Skeletal muscle satellite cell (primary cell): ENCODE data around the gene CHAMP1. TPM values are rescaled to one million over a fixed set of nuclear protein-coding genes. Genes with fewer than 3 reads are reported as not detected.
A peak's percentile ranks its signal among the peaks of the same experiment; 100 is the strongest.

Source experiments
- H3K27me3 ChIP-seq: 2 replicates; pipeline ENCODE4 v1.7.0; 2013; ENCODE audit warnings: low read length; ENCODE audit not compliant: control insufficient read depth, insufficient read depth
- H3K36me3 ChIP-seq: 2 replicates; pipeline ENCODE4 v1.7.0; 2013; ENCODE audit warnings: mild to moderate bottlenecking, control low read depth, low read length; ENCODE audit not compliant: insufficient read depth
- H3K4me1 ChIP-seq: 2 replicates; pipeline ENCODE4 v1.7.0; 2013; ENCODE audit warnings: low read length; ENCODE audit not compliant: control insufficient read depth, insufficient read depth
- H3K4me2 ChIP-seq: 2 replicates; pipeline ENCODE4 v1.7.0; 2013; ENCODE audit warnings: mild to moderate bottlenecking, low read length
- H3K4me3 ChIP-seq: 2 replicates; pipeline ENCODE4 v1.7.0; 2013; ENCODE audit warnings: low read length
- H3K9ac ChIP-seq: 2 replicates; pipeline ENCODE4 v1.7.0; 2013; ENCODE audit warnings: mild to moderate bottlenecking, low read depth, low read length, moderate library complexity
- H3K9me3 ChIP-seq: replicated peaks from 2 replicates; pipeline ENCODE4 v1.7.0; 2013; ENCODE audit warnings: mild to moderate bottlenecking, control low read depth, low read length
- total RNA-seq: library from RNA; depleted of rRNA; stranded (reverse); fragments of >200 nt; gene quantifications from 2 replicates; pipeline ENCODE4 v1.2.3, GENCODE V29; 2012; rRNA removed

CHAMP1 gene
- total RNA-seq: 14.4 and 19.0 TPM in 2 replicates

- Histone ChIP-seq H3K36me3 (no peaks in the 10 kb centered on the region), H3K9me3 (no peaks in the 10 kb centered on the region), H3K4me2 (peak within 1 kb of the TSS; percentile 83), H3K4me1 (peaks cover 57% of the 10 kb centered on the region), H3K4me3 (peak within 1 kb of the TSS; percentile 94), H3K27me3 (no peaks in the 10 kb centered on the region), H3K9ac (peak within 1 kb of the TSS; percentile 95)
Measured at GRCh38 chr13:114314074-114314912, at the start of gene CHAMP1. CHAMP1 (plus strand) TSS chr13:114314503; CDS start chr13:114323843, 9,340 bp downstream.

GRCh38 chr13:114264886-114265611 is 49.3 kb upstream of the CHAMP1 start:
- Histone ChIP-seq H3K9ac (peak overlapping the region; percentile 54), H3K4me2 (peak overlapping the region; percentile 63), H3K9me3 (no peaks in the 10 kb centered on the region), H3K27me3 (no peaks in the 10 kb centered on the region), H3K36me3 (peaks cover 75% of the 10 kb centered on the region), H3K4me3 (peak overlapping the region; percentile 1), H3K4me1 (peaks cover 47% of the 10 kb centered on the region)

GRCh38 chr13:114266241-114266640 is 48.1 kb upstream of the CHAMP1 start:
- Histone ChIP-seq H3K4me1 (peaks cover 47% of the 10 kb centered on the region), H3K4me2 (peak overlapping the region; percentile 63), H3K27me3 (no peaks in the 10 kb centered on the region), H3K36me3 (peaks cover 70% of the 10 kb centered on the region), H3K4me3 (no peak overlapping the region), H3K9me3 (no peaks in the 10 kb centered on the region), H3K9ac (peak overlapping the region; percentile 54)

- H3K4me3 ChIP-seq: no peak overlapping the region
- peaks cover 61% of the 10 kb centered on the region for H3K36me3 ChIP-seq
Measured at GRCh38 chr13:114268344-114269280, 45.7 kb upstream of the CHAMP1 start.

GRCh38 chr13:114269281-114269770 is 45.0 kb upstream of the CHAMP1 start:
- Histone ChIP-seq H3K36me3 (peaks cover 60% of the 10 kb centered on the region), H3K4me2 (no peak overlapping the region), H3K9me3 (no peaks in the 10 kb centered on the region), H3K4me3 (no peak overlapping the region), H3K9ac (no peak overlapping the region), H3K27me3 (no peaks in the 10 kb centered on the region), H3K4me1 (peaks cover 26% of the 10 kb centered on the region)

More at GRCh38 chr13:114268344-114269280, 45.7 kb upstream of the CHAMP1 start:
- no peak overlapping the region for H3K4me2 ChIP-seq
- H3K4me1 ChIP-seq: peaks cover 34% of the 10 kb centered on the region
- H3K9ac ChIP-seq: no peak overlapping the region
- no peaks in the 10 kb centered on the region for H3K9me3 ChIP-seq
- H3K27me3 ChIP-seq: no peaks in the 10 kb centered on the region

- H3K9ac ChIP-seq: no peak overlapping the region
- peaks cover 70% of the 10 kb centered on the region for H3K36me3 ChIP-seq
- H3K4me2 ChIP-seq: no peak overlapping the region
- peaks cover 7% of the 10 kb centered on the region for H3K4me1 ChIP-seq
- H3K9me3 ChIP-seq: no peaks in the 10 kb centered on the region
- no peaks in the 10 kb centered on the region for H3K27me3 ChIP-seq
- H3K4me3 ChIP-seq: no peak overlapping the region
Measured at GRCh38 chr13:114272977-114273376, 41.3 kb upstream of the CHAMP1 start.

- Histone ChIP-seq H3K9ac (no peak overlapping the region), H3K4me1 (peaks cover 7% of the 10 kb centered on the region), H3K9me3 (no peaks in the 10 kb centered on the region), H3K27me3 (no peaks in the 10 kb centered on the region), H3K36me3 (peaks cover 55% of the 10 kb centered on the region), H3K4me2 (no peak overlapping the region), H3K4me3 (no peak overlapping the region)
Measured at GRCh38 chr13:114275304-114275703, 39.0 kb upstream of the CHAMP1 start.

- H3K9ac ChIP-seq: no peak overlapping the region
- no peak overlapping the region for H3K4me3 ChIP-seq
- no peaks in the 10 kb centered on the region for H3K27me3 ChIP-seq
- no peak overlapping the region for H3K4me2 ChIP-seq
- H3K36me3 ChIP-seq: peaks cover 35% of the 10 kb centered on the region
- H3K4me1 ChIP-seq: peaks cover 19% of the 10 kb centered on the region
- H3K9me3 ChIP-seq: no peaks in the 10 kb centered on the region
Measured at GRCh38 chr13:114279146-114279545, 35.2 kb upstream of the CHAMP1 start.

- Histone ChIP-seq H3K4me2 (peak overlapping the region; percentile 90), H3K4me1 (peaks cover 24% of the 10 kb centered on the region), H3K27me3 (no peaks in the 10 kb centered on the region), H3K4me3 (no peak overlapping the region), H3K9me3 (no peaks in the 10 kb centered on the region), H3K36me3 (peaks cover 36% of the 10 kb centered on the region), H3K9ac (peak overlapping the region; percentile 96)
Measured at GRCh38 chr13:114279758-114280355, 34.4 kb upstream of the CHAMP1 start.

- Histone ChIP-seq H3K36me3 (peaks cover 36% of the 10 kb centered on the region), H3K27me3 (no peaks in the 10 kb centered on the region), H3K4me3 (peak within 1 kb of the TSS; percentile 97), H3K9me3 (no peaks in the 10 kb centered on the region), H3K4me1 (peaks cover 33% of the 10 kb centered on the region), H3K4me2 (peak within 1 kb of the TSS; percentile 90), H3K9ac (peak within 1 kb of the TSS; percentile 96)
Measured at GRCh38 chr13:114281351-114282040, 32.8 kb upstream of the CHAMP1 start, which contains the start of gene UPF3A. UPF3A (plus strand) TSS chr13:114281601; CDS start chr13:114281640, 39 bp downstream.
